ENCODE results near the gene SLC25A22. TPM values are rescaled to one million over a fixed set of nuclear protein-coding genes. Genes with fewer than 3 reads are reported as not detected.

SLC25A22 gene
- total and polyA plus RNA-seq, 9 of the 15 experiments (the other 6 are each of a cell fraction or from before 2014, with no cell fraction given), result 0.41 to 55.4 (median 11.4) TPM

GRCh38 chr11:763549-764321, 34.3 kb downstream of the SLC25A22 start (continued):
- TF ChIP-seq FIP1L1 (IDR thresholded peaks at IDR 0.05; ENCODE audit: low read depth, low read length, poor library complexity, severe bottlenecking) (peak; percentile 45), KDM2B (CRISPR knock-in tag; IDR thresholded peaks at IDR 0.05) (no peak), GABPB1 (CRISPR knock-in tag; IDR thresholded peaks at IDR 0.05) (0 out of 2 replicates have a peak, but pooled peaks have one; percentile 30), POLR2G (IDR thresholded peaks at IDR 0.05; ENCODE audit: low read depth, low read length) (peak; percentile 80), HES1 (IDR thresholded peaks at IDR 0.05; ENCODE audit: low read depth) (no peak), RBM22 (IDR thresholded peaks at IDR 0.05; ENCODE audit: low read depth, low read length, poor library complexity, severe bottlenecking) (peak; percentile 71), SRF (CRISPR knock-in tag; IDR thresholded peaks at IDR 0.05) (no peak), ZZZ3 (IDR thresholded peaks at IDR 0.05) (no peak), CREB1 (IDR thresholded peaks at IDR 0.05) (no peak), CREB1 (CRISPR knock-in tag; IDR thresholded peaks at IDR 0.05) (no peak), SREBF1 (IDR thresholded peaks at IDR 0.05; ENCODE audit: borderline replicate concordance, low read depth, low read length) (no peak)

All from K562 (cell line).